ENCODE measurements around the gene CYP39A1. TPM values are rescaled to one million over a fixed set of nuclear protein-coding genes. Genes with fewer than 3 reads are reported as not detected.

CYP39A1 gene
- total RNA-seq, 4 donors from 2014 or later = 7.6 to 55.9 (median 23.2) TPM

DNA sequence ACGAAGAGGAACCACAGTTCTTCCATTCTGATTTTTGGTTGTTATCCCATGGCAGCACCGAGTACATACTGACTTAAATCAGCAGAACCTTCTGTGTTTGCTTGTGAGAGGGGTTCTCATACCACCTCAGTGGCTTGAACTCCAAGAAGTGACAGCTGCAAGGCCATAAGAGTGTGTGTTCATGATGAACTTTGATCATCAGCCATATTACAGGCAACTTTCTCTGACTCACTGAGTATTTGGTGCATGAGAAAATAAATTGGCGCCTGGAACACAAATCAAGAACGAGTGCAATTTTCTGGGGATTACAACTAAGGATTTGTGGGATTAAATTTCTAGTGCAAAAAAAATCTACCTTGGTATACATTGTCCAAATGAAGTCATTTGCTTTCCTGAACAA lies 68.9 kb downstream of the CYP39A1 start:
- 67 to 76% methylated on average over 4 of the region's 4 CpGs for WGBS, 2 donors (ENCODE audit: low coverage in 1 of 2)
- Histone ChIP-seq H3K4me1 (peaks cover 0 to 41% (median 0%) of the 10 kb centered on the region in 3 donors), H3K9me3 (no peaks in the 10 kb centered on the region), H3K27me3 (no peaks in the 10 kb centered on the region), H3K4me3 (no peak overlapping the region), H3K27ac (peak overlapping the region in 2 of 4 donors; percentile 11 to 14), H3K36me3 (no peaks in the 10 kb centered on the region)
- TF ChIP-seq, protein P1, sequence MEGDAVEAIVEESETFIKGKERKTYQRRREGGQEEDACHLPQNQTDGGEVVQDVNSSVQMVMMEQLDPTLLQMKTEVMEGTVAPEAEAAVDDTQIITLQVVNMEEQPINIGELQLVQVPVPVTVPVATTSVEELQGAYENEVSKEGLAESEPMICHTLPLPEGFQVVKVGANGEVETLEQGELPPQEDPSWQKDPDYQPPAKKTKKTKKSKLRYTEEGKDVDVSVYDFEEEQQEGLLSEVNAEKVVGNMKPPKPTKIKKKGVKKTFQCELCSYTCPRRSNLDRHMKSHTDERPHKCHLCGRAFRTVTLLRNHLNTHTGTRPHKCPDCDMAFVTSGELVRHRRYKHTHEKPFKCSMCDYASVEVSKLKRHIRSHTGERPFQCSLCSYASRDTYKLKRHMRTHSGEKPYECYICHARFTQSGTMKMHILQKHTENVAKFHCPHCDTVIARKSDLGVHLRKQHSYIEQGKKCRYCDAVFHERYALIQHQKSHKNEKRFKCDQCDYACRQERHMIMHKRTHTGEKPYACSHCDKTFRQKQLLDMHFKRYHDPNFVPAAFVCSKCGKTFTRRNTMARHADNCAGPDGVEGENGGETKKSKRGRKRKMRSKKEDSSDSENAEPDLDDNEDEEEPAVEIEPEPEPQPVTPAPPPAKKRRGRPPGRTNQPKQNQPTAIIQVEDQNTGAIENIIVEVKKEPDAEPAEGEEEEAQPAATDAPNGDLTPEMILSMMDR (IDR thresholded peaks at IDR 0.05) = no peak
- TF ChIP-seq POLR2AphosphoS5 (IDR thresholded peaks at IDR 0.05) = no peak
- no peak for ATAC-seq

DNA sequence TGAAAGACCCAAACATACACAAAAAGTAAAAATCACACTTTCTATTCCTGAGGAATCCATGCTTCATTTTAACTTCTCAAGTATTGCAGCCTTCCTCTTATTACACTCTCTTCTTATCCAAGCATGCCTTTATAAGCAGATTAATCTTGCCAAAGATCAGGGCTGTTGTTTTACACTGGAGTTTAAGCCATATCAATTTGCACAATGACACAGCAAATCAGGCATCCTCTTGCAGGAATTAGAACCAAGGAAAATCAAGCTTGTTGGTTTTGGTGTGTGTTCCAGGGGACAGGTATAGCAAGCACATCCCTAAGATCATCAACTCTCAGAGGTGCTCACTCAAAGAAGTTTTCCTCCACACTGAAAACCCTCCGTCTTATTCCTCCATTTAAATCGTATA lies 69.5 kb downstream of the CYP39A1 start:
- Histone ChIP-seq H3K27ac (peak overlapping the region in 1 of 4 donors; percentile 11), H3K4me3 (no peak overlapping the region), H3K27me3 (no peaks in the 10 kb centered on the region), H3K36me3 (no peaks in the 10 kb centered on the region), H3K4me1 (peaks cover 0 to 41% (median 0%) of the 10 kb centered on the region in 3 donors), H3K9me3 (no peaks in the 10 kb centered on the region)
- no peak for TF ChIP-seq POLR2AphosphoS5 (IDR thresholded peaks at IDR 0.05)
- TF ChIP-seq, protein P1 (IDR thresholded peaks at IDR 0.05) = no peak
- no peak for TF ChIP-seq POLR2A (IDR thresholded peaks at IDR 0.05)
- ATAC-seq = peak; percentile 48
- WGBS, 2 donors (ENCODE audit: low coverage in 1 of 2) = 63 to 71% methylated on average over 2 of the region's 2 CpGs

DNA sequence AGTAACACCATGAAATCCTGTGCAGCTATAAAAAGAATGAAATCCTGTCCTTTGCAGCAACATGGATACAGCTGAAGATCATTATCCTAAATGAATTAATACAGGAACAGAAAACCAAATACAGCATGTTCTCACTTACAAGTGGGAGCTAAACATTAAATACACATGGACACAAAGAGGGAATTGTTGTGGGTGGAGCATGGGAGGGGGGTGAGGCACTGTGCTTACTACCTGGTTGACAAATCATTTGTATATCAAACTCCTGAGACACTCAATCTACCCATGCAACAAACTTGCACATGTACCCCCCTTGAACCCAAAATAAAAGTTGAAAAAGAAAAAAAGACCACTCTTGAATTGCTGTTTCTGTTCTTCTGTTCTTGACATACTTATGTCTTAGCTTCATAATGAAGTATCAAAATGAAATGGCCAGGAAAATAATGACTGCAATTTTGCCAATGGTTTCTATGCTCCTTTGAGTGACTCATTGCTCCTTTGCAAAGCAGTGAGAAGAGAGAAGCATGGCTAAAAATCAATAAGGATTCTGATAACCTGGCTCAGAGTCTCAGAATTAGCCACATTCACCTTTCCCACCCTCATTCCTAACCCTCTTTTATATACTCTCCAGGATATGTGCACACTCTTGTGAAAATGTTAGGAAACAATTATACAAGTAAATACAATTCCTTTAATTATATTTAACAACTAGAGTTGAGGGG lies 71.0 kb downstream of the CYP39A1 start:
- Histone ChIP-seq H3K27ac (no peak overlapping the region), H3K27me3 (no peaks in the 10 kb centered on the region), H3K9me3 (no peaks in the 10 kb centered on the region), H3K36me3 (no peaks in the 10 kb centered on the region), H3K4me3 (no peak overlapping the region), H3K4me1 (peaks cover 0 to 31% (median 0%) of the 10 kb centered on the region in 3 donors)
- ATAC-seq = no peak
- TF ChIP-seq POLR2A (IDR thresholded peaks at IDR 0.05) (no peak), EP300 (IDR thresholded peaks at IDR 0.05) (no peak), POLR2AphosphoS5 (IDR thresholded peaks at IDR 0.05) (no peak)
- TF ChIP-seq, protein P1 (IDR thresholded peaks at IDR 0.05) = no peak

DNA sequence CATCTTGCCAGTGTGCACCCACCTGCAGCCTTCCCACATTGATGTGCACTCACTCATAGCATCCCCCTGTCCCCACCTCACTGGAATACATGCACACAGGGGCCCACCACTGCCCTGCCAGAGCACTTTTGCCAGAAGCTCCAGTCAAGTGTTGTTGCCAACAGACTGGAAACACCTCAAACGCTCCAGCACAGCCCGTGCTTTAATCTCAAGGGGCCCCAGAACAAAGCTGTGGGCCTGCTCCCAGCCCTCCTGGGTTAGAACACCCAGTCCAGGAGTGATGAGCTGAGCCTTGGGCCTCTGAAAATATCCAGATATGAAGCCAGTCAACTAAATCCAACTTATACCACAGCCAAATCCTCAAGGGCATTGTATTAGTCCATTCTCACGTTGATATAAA lies 77.1 kb downstream of the CYP39A1 start:
- no peaks in the 10 kb centered on the region for H3K4me1 ChIP-seq
- TF ChIP-seq EP300 (IDR thresholded peaks at IDR 0.05) = no peak
- TF ChIP-seq POLR2AphosphoS5 (IDR thresholded peaks at IDR 0.05) = no peak
- TF ChIP-seq POLR2A (IDR thresholded peaks at IDR 0.05) = no peak
- TF ChIP-seq, protein P1 (IDR thresholded peaks at IDR 0.05) = no peak
- no peaks in the 10 kb centered on the region for H3K36me3 ChIP-seq
- H3K9me3 ChIP-seq = no peaks in the 10 kb centered on the region
- WGBS, 2 donors (ENCODE audit: low coverage in 1 of 2) = 67 to 87% methylated on average over 1 of the region's 3 CpGs
- H3K4me3 ChIP-seq = no peak overlapping the region
- H3K27ac ChIP-seq = no peak overlapping the region
- no peak for ATAC-seq
- no peaks in the 10 kb centered on the region for H3K27me3 ChIP-seq

DNA sequence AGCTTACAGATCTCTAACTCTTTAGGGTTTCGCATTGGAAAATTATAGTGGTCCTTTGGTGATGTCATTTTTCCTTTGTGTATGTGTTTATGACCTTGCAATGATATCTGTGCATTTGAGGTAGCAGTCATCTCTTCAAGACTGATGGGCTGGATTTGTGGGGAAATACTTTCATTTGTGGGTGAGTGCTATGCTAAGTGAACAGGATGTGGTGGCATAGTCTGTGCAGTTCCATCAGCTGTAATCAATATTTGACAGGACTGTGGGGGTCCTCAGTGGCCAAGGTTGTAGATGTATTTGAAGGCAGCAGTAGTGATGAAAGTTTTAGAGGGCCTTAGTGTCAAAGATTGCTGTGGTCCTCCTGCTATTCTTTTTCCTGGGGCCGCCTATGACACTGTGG lies 79.5 kb downstream of the CYP39A1 start:
- H3K27me3 ChIP-seq = no peaks in the 10 kb centered on the region
- ATAC-seq = no peak
- H3K9me3 ChIP-seq = no peaks in the 10 kb centered on the region
- H3K4me3 ChIP-seq = no peak overlapping the region
- no peaks in the 10 kb centered on the region for H3K36me3 ChIP-seq
- no peaks in the 10 kb centered on the region for H3K4me1 ChIP-seq
- 50 to 92% methylated on average over 1 to 2 of the region's 2 CpGs for WGBS, 2 donors (ENCODE audit: low coverage in 1 of 2)
- TF ChIP-seq EP300 (IDR thresholded peaks at IDR 0.05) = no peak
- no peak overlapping the region for H3K27ac ChIP-seq

Measured in gastroesophageal sphincter (tissue), 4 donors.